ENCODE data around the gene RNF223. TPM values are rescaled to one million over a fixed set of nuclear protein-coding genes. Genes with fewer than 3 reads are reported as not detected.

Gene RNF223
- total RNA-seq, 2 experiments from 2014 or later, result not detected

DNA sequence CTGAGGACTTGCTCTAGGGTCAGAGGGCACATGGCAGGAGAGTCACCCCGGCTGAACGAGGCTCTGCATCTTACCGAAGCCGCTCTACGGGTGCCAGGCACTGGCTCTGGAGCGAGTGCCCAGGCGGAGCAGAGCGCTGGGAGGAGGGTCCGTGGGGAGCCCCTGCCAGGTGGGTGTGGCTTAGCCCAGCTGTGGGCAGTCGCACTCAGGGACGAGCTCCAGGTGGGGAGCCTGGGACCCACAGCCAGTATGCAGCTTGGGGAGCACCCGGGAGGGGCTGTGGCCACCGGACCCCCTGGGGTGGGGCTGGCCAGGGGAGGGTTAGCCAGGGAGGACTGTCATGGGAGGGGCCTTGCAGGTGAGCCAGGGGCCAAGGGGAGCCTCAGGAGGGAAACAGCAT is 50.4 kb downstream of the RNF223 start:
- Mint-ChIP-seq H3K27me3 (ENCODE audit: low read depth) (peaks cover 4% of the 10 kb centered on the region), H3K27ac (no peak overlapping the region), H3K4me3 (no peak overlapping the region), H3K36me3 (ENCODE audit: low read depth) (no peaks in the 10 kb centered on the region), H3K9me3 (ENCODE audit: insufficient read depth) (no peaks in the 10 kb centered on the region), H3K4me1 (ENCODE audit: low read depth) (peaks cover 17% of the 10 kb centered on the region)
- DNase-seq (no peak), ATAC-seq (no peak)
- ChIA-PET POLR2A (interaction anchor here (0.7 kb wide), 1 partner anchor 10 kb away, joined by 3 read pairs; no protein-coding TSS in a partner anchor), CTCF (interaction anchor here (1.3 to 1.9 kb wide), 3 partner anchors 9 to 39 kb away, joined by 3 to 5 read pairs (median 3); no protein-coding TSS in a partner anchor)

DNA sequence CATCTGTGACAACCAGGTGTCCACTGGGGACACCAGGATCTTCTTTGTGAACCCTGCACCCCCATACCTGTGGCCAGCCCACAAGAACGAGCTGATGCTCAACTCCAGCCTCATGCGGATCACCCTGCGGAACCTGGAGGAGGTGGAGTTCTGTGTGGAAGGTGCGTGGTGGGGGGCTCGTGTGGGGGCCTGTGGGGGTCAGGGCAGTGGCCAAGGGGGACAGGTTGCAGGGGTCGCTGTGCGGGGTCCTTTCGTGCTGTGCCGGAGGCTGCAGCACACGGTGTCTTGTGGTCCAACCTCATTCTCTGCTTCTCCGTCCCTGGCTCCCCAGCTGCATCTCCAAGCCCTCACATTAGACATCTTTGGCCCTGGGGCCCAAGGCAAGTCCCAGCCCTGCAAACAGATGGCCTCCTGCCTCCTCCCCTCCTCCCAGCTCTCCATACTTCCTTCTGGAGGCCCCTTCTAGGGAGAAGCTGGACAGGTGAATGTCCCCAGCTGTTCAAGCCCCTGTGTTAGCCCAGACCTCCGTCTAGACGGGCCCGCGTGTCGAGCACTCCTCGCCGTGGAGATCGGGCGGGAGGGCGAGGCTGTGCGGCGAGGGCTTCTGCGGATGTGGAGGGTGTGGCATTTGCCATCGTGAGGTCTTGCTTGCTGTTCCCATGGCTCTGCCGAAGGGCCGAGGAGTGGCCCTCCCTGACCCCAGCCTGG is 51.6 kb downstream of the RNF223 start:
- ATAC-seq, result no peak
- H3K27me3 Mint-ChIP-seq (ENCODE audit: low read depth), result peaks cover 4% of the 10 kb centered on the region
- DNase-seq, result no peak
- H3K4me3 Mint-ChIP-seq, result no peak overlapping the region
- H3K9me3 Mint-ChIP-seq (ENCODE audit: insufficient read depth), result no peaks in the 10 kb centered on the region
- H3K4me1 Mint-ChIP-seq (ENCODE audit: low read depth), result peaks cover 23% of the 10 kb centered on the region
- ChIA-PET CTCF (interaction anchor here (1.0 to 2.3 kb wide), 4 partner anchors 8 to 38 kb away, joined by 3 to 9 read pairs (median 4); no protein-coding TSS in a partner anchor), POLR2A (no interaction called here)
- H3K27ac Mint-ChIP-seq, result no peak overlapping the region
- H3K36me3 Mint-ChIP-seq (ENCODE audit: low read depth), result peaks cover 1% of the 10 kb centered on the region

DNA sequence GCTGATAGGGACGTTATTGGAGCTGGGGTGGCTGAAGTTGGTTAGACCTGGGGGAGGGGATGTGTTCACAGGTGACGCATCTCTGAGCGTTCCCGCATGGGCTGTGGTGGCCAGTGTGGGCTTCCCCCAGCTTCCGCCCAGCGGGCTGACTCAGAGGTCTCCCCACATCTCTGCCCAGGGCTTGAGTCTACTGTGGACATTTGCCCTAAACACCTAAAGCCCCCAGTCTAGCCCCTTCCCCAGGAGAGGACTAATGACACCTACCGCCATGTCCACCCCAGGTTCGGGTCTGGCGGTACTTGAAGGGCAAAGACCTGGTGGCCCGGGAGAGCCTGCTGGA is 52.2 kb downstream of the RNF223 start:
- ChIA-PET CTCF (interaction anchor here (1.0 to 2.3 kb wide), 3 partner anchors 11 to 42 kb away, joined by 3 to 9 read pairs (median 4); no protein-coding TSS in a partner anchor), POLR2A (interaction anchor here (0.6 kb wide), 1 partner anchor 157 kb away, joined by 3 read pairs; no protein-coding TSS in a partner anchor)
- no peak overlapping the region for H3K4me3 Mint-ChIP-seq
- H3K4me1 Mint-ChIP-seq (ENCODE audit: low read depth), result peaks cover 29% of the 10 kb centered on the region
- ATAC-seq (no peak), DNase-seq (no peak)
- no peak overlapping the region for H3K27ac Mint-ChIP-seq
- peaks cover 4% of the 10 kb centered on the region for H3K27me3 Mint-ChIP-seq (ENCODE audit: low read depth)
- peaks cover 7% of the 10 kb centered on the region for H3K36me3 Mint-ChIP-seq (ENCODE audit: low read depth)
- H3K9me3 Mint-ChIP-seq (ENCODE audit: insufficient read depth), result peaks cover 4% of the 10 kb centered on the region

DNA sequence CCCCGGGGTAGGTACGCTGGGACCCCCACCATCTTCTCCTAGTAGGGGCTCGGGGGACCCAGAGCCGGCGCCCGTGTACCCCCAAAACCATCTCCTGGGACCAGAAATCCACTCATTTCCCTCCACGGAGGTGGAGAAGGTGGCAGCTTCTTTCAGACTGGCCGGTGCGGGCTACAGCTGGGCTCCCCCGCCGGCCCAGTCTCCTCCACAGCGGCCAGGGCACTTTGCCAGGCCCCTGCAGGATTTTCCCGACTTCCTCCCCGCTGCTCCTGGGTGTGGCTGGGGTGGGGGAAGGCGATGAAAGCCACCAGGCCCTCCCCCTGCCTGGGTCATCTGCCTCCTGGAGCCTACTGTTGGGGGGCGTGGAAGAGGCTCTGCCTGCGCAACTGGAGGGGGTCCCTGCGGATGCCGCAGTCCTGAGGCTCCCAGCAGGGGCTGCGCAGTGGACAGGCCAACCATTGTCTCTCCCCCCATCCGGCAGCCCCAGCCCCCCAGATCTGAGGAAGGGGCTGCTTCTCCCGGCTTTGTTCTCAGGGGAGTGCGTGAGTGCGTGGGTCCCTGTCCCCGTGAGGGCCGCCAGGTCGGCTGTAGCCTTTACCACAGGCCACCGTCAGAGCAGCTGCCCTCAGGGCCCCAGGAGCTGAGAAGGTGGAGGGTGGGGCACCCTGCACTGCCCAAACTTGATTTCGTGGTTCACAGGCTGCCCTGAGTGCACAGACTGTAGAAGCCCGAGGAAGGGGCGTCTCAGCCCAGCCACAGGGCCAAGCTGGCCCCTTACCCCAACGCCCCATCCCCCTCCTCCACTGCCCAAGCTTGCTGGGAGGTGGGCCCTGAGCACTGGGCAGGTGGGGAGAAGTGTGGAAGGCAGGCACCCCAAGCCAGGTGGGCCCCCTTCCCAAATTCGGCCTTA is 52.8 kb downstream of the RNF223 start:
- Mint-ChIP-seq H3K27me3 (ENCODE audit: low read depth) (peaks cover 4% of the 10 kb centered on the region), H3K27ac (no peak overlapping the region), H3K9me3 (ENCODE audit: insufficient read depth) (peaks cover 4% of the 10 kb centered on the region), H3K4me3 (peak overlapping the region; percentile 53), H3K36me3 (ENCODE audit: low read depth) (peaks cover 12% of the 10 kb centered on the region), H3K4me1 (ENCODE audit: low read depth) (peaks cover 29% of the 10 kb centered on the region)
- ATAC-seq, result no peak
- ChIA-PET CTCF (interaction anchor here (1.0 to 2.3 kb wide), 3 partner anchors 12 to 43 kb away, joined by 3 to 9 read pairs (median 4); no protein-coding TSS in a partner anchor), POLR2A (interaction anchor here (0.6 kb wide), 1 partner anchor 157 kb away, joined by 3 read pairs; no protein-coding TSS in a partner anchor)
- DNase-seq, result no peak

Other genes starting within 250 kb of the RNF223 start
- gene SAMD11, start 150.4 kb downstream of the RNF223 start, total RNA-seq, result not detected
- gene NOC2L, start 115.0 kb downstream of the RNF223 start, total RNA-seq, result 10 to 100 TPM; 61.7 to 68.7 TPM
- 10 to 100 TPM; 24.4 to 27.7 TPM for gene KLHL17, start 113.7 kb downstream of the RNF223 start, total RNA-seq
- 1 to 10 TPM; 1.7 to 2.2 TPM for gene PLEKHN1, start 107.8 kb downstream of the RNF223 start, total RNA-seq
- not detected for gene PERM1, start 92.2 kb downstream of the RNF223 start, total RNA-seq
- under 1 TPM; 0.45 to 0.50 TPM for gene HES4, start 74.2 kb downstream of the RNF223 start, total RNA-seq
- 100 to 1,000 TPM; 385 to 413 TPM for gene ISG15, start 60.8 kb downstream of the RNF223 start, total RNA-seq
- 10 to 100 TPM; 12.4 to 14.6 TPM for gene AGRN, start 54.2 kb downstream of the RNF223 start, total RNA-seq
- 10 to 100 TPM; 24.5 to 26.8 TPM for gene C1orf159, start 41.8 kb upstream of the RNF223 start, total RNA-seq
- gene TTLL10, start 99.6 kb upstream of the RNF223 start, total RNA-seq, result under 1 TPM; 0.63 to 0.90 TPM
- 10 to 100 TPM; 17.5 to 18.8 TPM for gene TNFRSF18, start 132.3 kb upstream of the RNF223 start, total RNA-seq
- gene TNFRSF4, start 139.8 kb upstream of the RNF223 start, total RNA-seq, result 1 to 10 TPM; 1.6 to 2.9 TPM
- gene SDF4, start 157.7 kb upstream of the RNF223 start, total RNA-seq, result 10 to 100 TPM; 96.9 to 99.3 TPM
- 10 to 100 TPM; 21.2 to 22.4 TPM for gene B3GALT6, start 157.9 kb upstream of the RNF223 start, total RNA-seq
- gene C1QTNF12, start 172.4 kb upstream of the RNF223 start, total RNA-seq, result 1 to 10 TPM; 1.8 to 2.2 TPM
- gene UBE2J2, start 199.5 kb upstream of the RNF223 start, total RNA-seq, result 10 to 100 TPM; 62.3 to 67.5 TPM
- 1 to 10 TPM; 3.4 to 3.6 TPM for gene SCNN1D, start 206.1 kb upstream of the RNF223 start, total RNA-seq
- gene ACAP3, start 233.6 kb upstream of the RNF223 start, total RNA-seq, result 10 to 100 TPM; 65.2 to 87.3 TPM
- 10 to 100 TPM; 24.0 to 26.2 TPM for gene PUSL1, start 234.3 kb upstream of the RNF223 start, total RNA-seq